Measurements from ENCODE around the gene TOLLIP.

GRCh38 chr11:1353383-1354124 lies 44.1 kb upstream of the TOLLIP start:
- TF ChIP-seq CTCF (IDR thresholded peaks at IDR 0.05) (no peak), POLR2A (IDR thresholded peaks at IDR 0.05) (no peak)

Data from body of pancreas (tissue), 4 donors.